CD14-positive monocyte (primary cell): ENCODE results near the gene TRA2B. TPM values are rescaled to one million over a fixed set of nuclear protein-coding genes. Genes with fewer than 3 reads are reported as not detected.

Experiments used
- DNase-seq, 3 donors: peaks; one replicate each; pipeline ENCODE4 v3.0.0-alpha.2; 2011 to 2022
- H2AFZ ChIP-seq: 2 replicates; pipeline ENCODE4 v1.6.0; 2012; ENCODE audit warnings: mild to moderate bottlenecking, low read depth, low read length, inconsistent platforms; ENCODE audit not compliant: insufficient read depth, poor library complexity, severe bottlenecking
- H3K27ac ChIP-seq, 2 donors: 1 replicate in 1 of 2; 2 replicates in 1 of 2; pipeline ENCODE4 v1.5.1; 2012 to 2013; ENCODE audit warnings: low read length in 2 of 2, control low read depth in 1 of 2, inconsistent platforms in 1 of 2, low read depth in 1 of 2, mild to moderate bottlenecking in 1 of 2
- H3K27me3 ChIP-seq, 2 donors: one replicate each; pipeline versions ENCODE4 v1.6.0 to v1.6.1; 2011 to 2013; ENCODE audit warnings: low read length in 2 of 2; ENCODE audit not compliant: control insufficient read depth in 2 of 2, insufficient read depth in 2 of 2
- H3K36me3 ChIP-seq, 2 donors: replicated peaks in 1 of 2; 1 replicate in 1 of 2; 2 replicates in 1 of 2; pipeline versions ENCODE4 v1.5.1 to v1.6.1; 2012 to 2013; ENCODE audit warnings: low read length in 2 of 2, control low read depth in 1 of 2, inconsistent platforms in 1 of 2, mild to moderate bottlenecking in 1 of 2; ENCODE audit not compliant: insufficient read depth in 2 of 2, control insufficient read depth in 1 of 2
- H3K4me1 ChIP-seq, 2 donors: 1 replicate in 1 of 2; 2 replicates in 1 of 2; pipeline versions ENCODE4 v1.5.1 to v1.6.1; 2012 to 2013; ENCODE audit warnings: low read length in 2 of 2, control low read depth in 1 of 2, inconsistent platforms in 1 of 2, mild to moderate bottlenecking in 1 of 2, moderate library complexity in 1 of 2; ENCODE audit not compliant: insufficient read depth in 2 of 2, control insufficient read depth in 1 of 2
- H3K4me2 ChIP-seq: replicated peaks from 2 replicates; pipeline ENCODE3; 2012; ENCODE audit warnings: low read length, moderate library complexity, mild to moderate bottlenecking; ENCODE audit not compliant: poor library complexity, severe bottlenecking; ENCODE audit errors: extremely low read depth
- H3K4me3 ChIP-seq, 3 experiments: fragments of 200-600 bp in 1 of 3; sonication (generic) in 1 of 3; replicated peaks in 1 of 3; 1 replicate in 2 of 3; 2 replicates in 1 of 3; pipeline ENCODE4 v1.5.1; 2011 to 2013; ENCODE audit warnings: low read length in 3 of 3, mild to moderate bottlenecking in 3 of 3, control low read depth in 2 of 3, low read depth in 2 of 3, inconsistent platforms in 1 of 3, moderate library complexity in 1 of 3
- H3K79me2 ChIP-seq: 2 replicates; pipeline ENCODE4 v1.6.0; 2012; ENCODE audit warnings: mild to moderate bottlenecking, control low read depth, inconsistent platforms, low read length, moderate library complexity; ENCODE audit not compliant: insufficient read depth
- H3K9ac ChIP-seq: 2 replicates; pipeline ENCODE4 v1.6.0; 2017; ENCODE audit warnings: low read length, mild to moderate bottlenecking; ENCODE audit not compliant: insufficient read depth, poor library complexity, severe bottlenecking
- H3K9me3 ChIP-seq, 2 donors: replicated peaks in 1 of 2; 1 replicate in 1 of 2; 2 replicates in 1 of 2; pipeline versions ENCODE4 v1.5.1 to v1.6.1; 2012 to 2013; ENCODE audit warnings: low read length in 2 of 2, control low read depth in 1 of 2; ENCODE audit not compliant: control insufficient read depth in 1 of 2, insufficient read depth in 1 of 2
- H4K20me1 ChIP-seq: 2 replicates; pipeline ENCODE4 v1.6.0; 2012; ENCODE audit warnings: mild to moderate bottlenecking, low read length, control low read depth, moderate library complexity; ENCODE audit not compliant: insufficient read depth
- H3K27ac Mint-ChIP-seq, 7 donors: one replicate each; pipeline ENCODE4 v1.8.0; 2020; ENCODE audit warnings: mild to moderate bottlenecking in 7 of 7, mixed read lengths in 7 of 7, moderate library complexity in 6 of 7, inconsistent platforms in 2 of 7
- H3K27me3 Mint-ChIP-seq, 3 donors: one replicate each; pipeline ENCODE4 v1.8.0; 2021 to 2022; ENCODE audit warnings: low read depth in 3 of 3, mild to moderate bottlenecking in 3 of 3, mixed read lengths in 3 of 3, moderate library complexity in 3 of 3, inconsistent platforms in 1 of 3
- H3K36me3 Mint-ChIP-seq, 2 donors: one replicate each; pipeline ENCODE4 v1.8.0; 2020; ENCODE audit warnings: mixed read lengths in 2 of 2, inconsistent platforms in 1 of 2, mild to moderate bottlenecking in 1 of 2
- H3K4me1 Mint-ChIP-seq: one replicate; pipeline ENCODE4 v1.8.0; 2020; ENCODE audit warnings: mild to moderate bottlenecking, mixed read lengths
- H3K4me3 Mint-ChIP-seq, 2 donors: one replicate each; pipeline ENCODE4 v1.8.0; 2020; ENCODE audit warnings: mild to moderate bottlenecking in 2 of 2, mixed read lengths in 2 of 2, moderate library complexity in 1 of 2
- H3K9me3 Mint-ChIP-seq, 7 donors: one replicate each; pipeline ENCODE4 v1.8.0; 2020 to 2022; ENCODE audit warnings: mixed read lengths in 7 of 7, mild to moderate bottlenecking in 6 of 7, moderate library complexity in 6 of 7, inconsistent platforms in 2 of 7
- CTCF ChIP-seq: fragments of 200-600 bp; IDR thresholded peaks from one replicate; pipeline ENCODE4 v1.8.0; 2022; ENCODE audit warnings: antibody characterized with exemption, mild to moderate bottlenecking
- WGBS: methylation state at CpG from one replicate; pipeline ENCODE4 v1.1.5; 2013; ENCODE audit warnings: missing lambda C conversion rate; ENCODE audit not compliant: insufficient coverage; 5-methylcytosine and 5-hydroxymethylcytosine counted together
- intact Hi-C, 2 donors: fragments of 100-400 bp; cut with micrococcal nuclease; formaldehyde crosslinking; loops; one replicate each; pipeline versions ENCODE4 v1.15.0 to v1.15.1; 2023
- polyA plus RNA-seq, 3 donors: library from polyadenylated mRNA; depleted of rRNA in 1 of 3; unstranded in 2 of 3; stranded (reverse) in 1 of 3; fragments of 300-500 nt in 2 of 3; fragments of >200 nt in 1 of 3; fragmentation: Illumina TruSeq in 2 of 3; gene quantifications; 1 replicate in 2 of 3; 2 replicates in 1 of 3; pipeline ENCODE4 v1.2.3, GENCODE V29; 2012 to 2021

TRA2B gene
- polyA plus RNA-seq, 3 donors: 99.9 to 507 (median 121) TPM

- Histone ChIP-seq H4K20me1 (no peaks in the 10 kb centered on the region), H3K4me1 (no peaks in the 10 kb centered on the region), H3K4me3 (no peak overlapping the region), H3K27ac (no peak overlapping the region), H3K9ac (no peak overlapping the region), H3K79me2 (no peaks in the 10 kb centered on the region), H3K27me3 (no peaks in the 10 kb centered on the region), H3K9me3 (no peaks in the 10 kb centered on the region), H3K36me3 (no peaks in the 10 kb centered on the region), H2AFZ (no peak overlapping the region), H3K4me2 (no peak overlapping the region)
- Mint-ChIP-seq H3K4me3 (no peak overlapping the region), H3K27me3 (peaks cover 2 to 6% (median 4%) of the 10 kb centered on the region in 3 donors), H3K4me1 (no peaks in the 10 kb centered on the region), H3K9me3 (peaks cover 0 to 2% (median 0%) of the 10 kb centered on the region in 7 donors), H3K36me3 (no peaks in the 10 kb centered on the region), H3K27ac (no peak overlapping the region)
- WGBS: 100% methylated on average over 2 of the region's 6 CpGs
- TF ChIP-seq CTCF: no peak
- intact Hi-C loops: no loop called here
- no peak for DNase-seq
These were observed 11.7 kb upstream of the TRA2B start for GRCh38 chr3:185949515-185949914.

GRCh38 chr3:185948292-185948691 lies 10.5 kb upstream of the TRA2B start:
- Mint-ChIP-seq H3K27ac (no peak overlapping the region), H3K36me3 (no peaks in the 10 kb centered on the region), H3K4me1 (peaks cover 2% of the 10 kb centered on the region), H3K4me3 (no peak overlapping the region), H3K9me3 (peaks cover 0 to 2% (median 0%) of the 10 kb centered on the region in 7 donors), H3K27me3 (peaks cover 2 to 6% (median 4%) of the 10 kb centered on the region in 3 donors)
- Histone ChIP-seq H3K9ac (no peak overlapping the region), H3K79me2 (no peaks in the 10 kb centered on the region), H2AFZ (no peak overlapping the region), H3K4me1 (peaks cover 1 to 7% of the 10 kb centered on the region in 2 donors), H3K4me3 (no peak overlapping the region), H3K36me3 (no peaks in the 10 kb centered on the region), H3K9me3 (no peaks in the 10 kb centered on the region), H4K20me1 (no peaks in the 10 kb centered on the region), H3K27me3 (no peaks in the 10 kb centered on the region), H3K4me2 (no peak overlapping the region), H3K27ac (no peak overlapping the region)
- intact Hi-C loops: no loop called here
- no peak for DNase-seq
- WGBS: 100% methylated on average over 1 of the region's 3 CpGs
- no peak for TF ChIP-seq CTCF
